Ishikawa (cell line): Measurements from ENCODE around the gene OXSR1.
A peak's percentile ranks its signal among the peaks of the same experiment; 100 is the strongest.

Source experiments
- CEBPB ChIP-seq: IDR thresholded peaks from 2 replicates; pipeline ENCODE4 v1.6.1; 2012
- CREB1 ChIP-seq: IDR thresholded peaks from 2 replicates; pipeline ENCODE4 v1.6.1; 2012; ENCODE audit warnings: low read depth
- EGR1 ChIP-seq: IDR thresholded peaks from 2 replicates; pipeline ENCODE4 v1.6.1; 2012
- EP300 ChIP-seq: IDR thresholded peaks from 2 replicates; pipeline ENCODE4 v1.6.1; 2012; ENCODE audit warnings: borderline replicate concordance
- FOXM1 ChIP-seq: IDR thresholded peaks from 2 replicates; pipeline ENCODE4 v1.6.1; 2012; ENCODE audit warnings: low read depth, borderline replicate concordance
- MAX ChIP-seq: IDR thresholded peaks from 2 replicates; pipeline ENCODE4 v1.6.1; 2012
- NFIC ChIP-seq: IDR thresholded peaks from 2 replicates; pipeline ENCODE4 v1.6.1; 2012
- RAD21 ChIP-seq: IDR thresholded peaks from 2 replicates; pipeline ENCODE4 v1.6.1; 2012; ENCODE audit warnings: low read depth
- REST ChIP-seq: IDR thresholded peaks from 2 replicates; pipeline ENCODE4 v1.6.1; 2012; ENCODE audit warnings: low read depth, mild to moderate bottlenecking
- TAF1 ChIP-seq: IDR thresholded peaks from 2 replicates; pipeline ENCODE4 v1.6.1; 2012; ENCODE audit warnings: low read depth, mild to moderate bottlenecking
- TCF12 ChIP-seq: IDR thresholded peaks from 2 replicates; pipeline ENCODE4 v1.6.1; 2012; ENCODE audit warnings: low read depth
- TEAD4 ChIP-seq: IDR thresholded peaks from 2 replicates; pipeline ENCODE4 v1.6.1; 2012
- USF1 ChIP-seq: IDR thresholded peaks from 2 replicates; pipeline ENCODE4 v1.6.1; 2012
- YY1 ChIP-seq: IDR thresholded peaks from 2 replicates; pipeline ENCODE4 v1.6.1; 2012; ENCODE audit warnings: low read depth
- ZBTB7A ChIP-seq: IDR thresholded peaks from 2 replicates; pipeline ENCODE4 v1.6.1; 2012; ENCODE audit warnings: low read depth

The OXSR1 gene

GRCh38 chr3:38117163-38117716 is 48.1 kb upstream of the OXSR1 start:
- TF ChIP-seq FOXM1 (no peak), EP300 (no peak), USF1 (no peak), RAD21 (peak; percentile 12; the same call in 1 of the 2 replicates)

- TF ChIP-seq MAX (0 out of 2 replicates have a peak, but pooled peaks have one; percentile 27), RAD21 (peak; percentile 88), TAF1 (no peak), FOXM1 (no peak), TCF12 (no peak)
Observed at GRCh38 chr3:38117748-38118420, 47.5 kb upstream of the OXSR1 start.

- TF ChIP-seq EGR1 (no peak), EP300 (no peak), CREB1 (no peak), RAD21 (no peak), USF1 (no peak), TCF12 (no peak), CEBPB (no peak), REST (no peak), FOXM1 (no peak), TAF1 (no peak), MAX (no peak), YY1 (no peak), NFIC (no peak), ZBTB7A (no peak), TEAD4 (no peak)
Observed at GRCh38 chr3:38118421-38119247, 46.7 kb upstream of the OXSR1 start.

- TF ChIP-seq MAX (no peak), FOXM1 (no peak), EGR1 (no peak), EP300 (no peak), TCF12 (no peak), USF1 (no peak)
Observed at GRCh38 chr3:38119248-38119544, 46.1 kb upstream of the OXSR1 start.

- TF ChIP-seq TEAD4 (no peak), TCF12 (no peak), RAD21 (no peak), REST (no peak)
Observed at GRCh38 chr3:38119821-38120692, 45.3 kb upstream of the OXSR1 start.
